C4-2B (cell line): ENCODE measurements around the gene MYLK.
"Not testable (repeated sequence)": the region's sequence is repeated elsewhere in the genome, so short reads cannot be mapped to it uniquely, and the experiment has no call there.

Experiments
- H3K27ac ChIP-seq: fragments of 450-650 bp; 2 replicates; pipeline ENCODE4 v1.5.1; 2017
- CTCF ChIP-seq: fragments of 450-650 bp; conservative IDR thresholded peaks from 2 replicates; pipeline ENCODE4 v1.5.1; 2017; ENCODE audit warnings: mild to moderate bottlenecking
- ZFX ChIP-seq: fragments of 450-650 bp; IDR thresholded peaks from 2 replicates; pipeline ENCODE4 v1.6.1; 2017

MYLK gene

GRCh38 chr3:123722021-123722420 is 162.1 kb downstream of the MYLK start:
- no peak for TF ChIP-seq ZFX
- no peak for TF ChIP-seq CTCF
- H3K27ac ChIP-seq, result no peak overlapping the region

DNA sequence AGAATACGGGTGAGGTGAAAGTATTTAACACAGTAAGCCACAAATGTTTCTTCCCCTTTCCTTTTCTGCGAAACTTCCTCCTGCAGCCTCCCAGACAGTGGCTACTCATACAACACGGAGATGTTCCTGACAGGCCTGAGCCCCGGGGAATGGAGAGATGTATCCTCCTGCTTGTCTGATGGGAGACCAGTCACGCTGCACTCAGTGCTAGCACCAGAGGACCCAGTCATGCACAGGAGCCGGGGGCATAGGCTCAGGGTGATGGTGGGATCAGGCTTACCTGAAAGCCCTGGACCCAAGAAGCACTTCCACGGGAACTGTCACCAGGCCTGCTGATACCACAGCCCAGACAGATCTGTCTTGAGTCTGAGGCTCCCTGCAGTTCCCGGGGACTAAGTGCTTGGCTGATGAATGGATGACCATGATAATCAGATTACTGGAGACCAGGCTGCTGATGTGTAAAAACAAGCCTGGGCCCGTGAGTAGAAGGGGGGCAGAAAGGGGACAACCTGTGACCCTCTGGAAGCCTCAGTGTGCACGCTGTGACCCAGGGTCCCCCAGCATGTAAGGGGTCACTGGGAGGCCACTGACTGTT is 162.9 kb downstream of the MYLK start:
- H3K27ac ChIP-seq, result not testable (repeated sequence)

GRCh38 chr3:123720638-123721037 is 163.5 kb downstream of the MYLK start:
- no peak overlapping the region for H3K27ac ChIP-seq
- TF ChIP-seq CTCF (no peak), ZFX (no peak)

GRCh38 chr3:123719862-123720453 is 164.2 kb downstream of the MYLK start:
- TF ChIP-seq ZFX (no peak), CTCF (no peak)
- no peak overlapping the region for H3K27ac ChIP-seq

- not testable (repeated sequence) for H3K27ac ChIP-seq
- peak; percentile 83 for TF ChIP-seq CTCF
These were observed 164.9 kb downstream of the MYLK start for GRCh38 chr3:123719061-123719756.

DNA sequence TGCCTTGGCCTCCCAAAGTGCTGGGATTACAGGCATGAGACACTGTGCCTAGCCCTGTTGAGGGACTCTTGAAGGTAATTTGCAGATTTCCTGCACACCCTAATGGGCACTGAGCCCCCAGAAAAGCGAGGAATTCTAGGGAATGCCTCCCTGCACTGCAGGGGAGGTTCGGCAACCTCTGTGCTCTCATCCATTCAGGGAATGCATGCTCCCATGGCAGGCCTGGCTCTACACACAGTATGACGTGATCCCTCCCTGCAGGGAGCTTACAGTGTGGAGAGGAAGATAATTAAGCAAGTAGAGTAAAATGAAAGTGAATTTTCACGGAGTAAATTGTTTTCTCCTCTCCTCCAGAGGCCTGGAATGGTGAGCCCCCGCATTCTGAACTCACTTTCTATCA is 166.0 kb downstream of the MYLK start:
- H3K27ac ChIP-seq, result no peak overlapping the region
- no peak for TF ChIP-seq CTCF
- TF ChIP-seq ZFX, result no peak

GRCh38 chr3:123717451-123717850 is 166.7 kb downstream of the MYLK start:
- H3K27ac ChIP-seq, result not testable (repeated sequence)

DNA sequence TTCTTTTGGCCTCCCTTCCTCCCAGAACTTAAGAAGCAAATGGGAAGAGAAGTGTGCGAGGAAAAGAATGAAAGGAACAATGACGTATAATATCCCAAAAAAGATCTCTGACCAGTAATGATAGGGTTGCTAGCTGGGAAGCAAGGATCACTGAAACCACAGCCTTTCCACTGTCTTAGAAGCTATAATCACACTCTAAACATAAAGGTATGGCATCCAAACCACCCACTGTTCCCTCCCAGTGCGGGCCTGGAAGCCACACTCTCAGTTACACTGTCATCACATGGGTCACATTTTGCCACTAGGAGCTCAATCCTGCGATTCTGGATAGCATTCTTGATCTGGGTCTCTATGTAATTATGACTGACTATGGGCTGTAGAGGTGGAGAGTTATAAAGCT is 167.7 kb downstream of the MYLK start:
- TF ChIP-seq ZFX, result no peak
- no peak for TF ChIP-seq CTCF
- no peak overlapping the region for H3K27ac ChIP-seq
